SU-DHL-6 (cell line): Measurements from ENCODE around the gene ACACB.
"Not testable (repeated sequence)": the region's sequence is repeated elsewhere in the genome, so short reads cannot be mapped to it uniquely, and the experiment has no call there.

Experiments
- H2AFZ ChIP-seq: fragments of 200-600 bp; sonication (generic); 2 replicates; pipeline ENCODE4 v1.6.1; 2014; ENCODE audit warnings: low read depth, mild to moderate bottlenecking, moderate library complexity, mixed read lengths, antibody characterized with exemption, low read length; ENCODE audit not compliant: severe bottlenecking
- H3F3A ChIP-seq: fragments of 200-600 bp; shearing (Covaris generic); 2 replicates; pipeline ENCODE4 v1.6.0; 2016; ENCODE audit warnings: antibody characterized with exemption, mild to moderate bottlenecking; ENCODE audit not compliant: insufficient read depth
- H3K27ac ChIP-seq: fragments of 200-600 bp; sonication (generic); 2 replicates; pipeline ENCODE4 v1.5.1; 2016; ENCODE audit warnings: low read depth, mild to moderate bottlenecking, low read length, moderate library complexity, mixed read lengths
- H3K27me3 ChIP-seq: fragments of 200-600 bp; sonication (generic), shearing (Covaris generic); 2 replicates; pipeline ENCODE4 v1.6.0; 2014; ENCODE audit warnings: mild to moderate bottlenecking, low read length
- H3K36me3 ChIP-seq: fragments of 200-600 bp; sonication (generic); 2 replicates; pipeline ENCODE4 v1.6.1; 2014; ENCODE audit warnings: mild to moderate bottlenecking, low read length, mixed read lengths
- H3K4me2 ChIP-seq: fragments of 300-600, 200-600 bp; shearing (Covaris generic), sonication (generic); 2 replicates; pipeline ENCODE4 v1.6.0; 2014; ENCODE audit warnings: low read length, low read depth, mild to moderate bottlenecking; ENCODE audit not compliant: poor library complexity, severe bottlenecking
- H3K4me3 ChIP-seq: fragments of 200-600 bp; sonication (generic); 2 replicates; pipeline ENCODE4 v1.5.1; 2014; ENCODE audit warnings: antibody characterized with exemption, low read length, mild to moderate bottlenecking, mixed read lengths; ENCODE audit not compliant: insufficient read depth, poor library complexity, severe bottlenecking
- H3K79me2 ChIP-seq: fragments of 200-600 bp; sonication (generic); 2 replicates; pipeline ENCODE4 v1.6.1; 2014; ENCODE audit warnings: mild to moderate bottlenecking, low read length, moderate library complexity; ENCODE audit not compliant: insufficient read depth
- H3K9ac ChIP-seq: fragments of 200-600 bp; sonication (generic); 2 replicates; pipeline ENCODE4 v1.7.0; 2014; ENCODE audit warnings: mild to moderate bottlenecking, low read length
- H3K9me2 ChIP-seq: fragments of 200-600 bp; sonication (generic); replicated peaks from 2 replicates; pipeline ENCODE4 v1.6.1; 2014; ENCODE audit warnings: low read length; ENCODE audit not compliant: insufficient read depth
- H3K9me3 ChIP-seq: fragments of 200-600 bp; sonication (generic); 2 replicates; pipeline ENCODE4 v1.6.1; 2014; ENCODE audit warnings: low read length, mixed read lengths; ENCODE audit not compliant: insufficient read depth
- H4K20me1 ChIP-seq: fragments of 200-600 bp; sonication (generic); 2 replicates; pipeline ENCODE4 v1.6.1; 2014; ENCODE audit warnings: low read depth, mild to moderate bottlenecking, antibody characterized with exemption, low read length, moderate library complexity, mixed read lengths
- CTCF ChIP-seq: fragments of 200-600 bp; sonication (generic); IDR thresholded peaks from one replicate; pipeline ENCODE4 v1.5.1; 2017; ENCODE audit warnings: antibody characterized with exemption, mild to moderate bottlenecking, low read length, moderate library complexity; ENCODE audit not compliant: insufficient read depth, poor library complexity, severe bottlenecking
- EZH2phosphoT487 ChIP-seq: fragments of 200-600 bp; sonication (generic), shearing (Covaris generic); conservative IDR thresholded peaks from 2 replicates; pipeline ENCODE4 v1.6.1; 2018; ENCODE audit warnings: mild to moderate bottlenecking, antibody characterized with exemption, low read length, moderate library complexity, mixed read lengths

The ACACB gene

GRCh38 chr12:109139791-109140190 lies 23.4 kb downstream of the ACACB start:
- H3K27ac ChIP-seq, result no peak overlapping the region
- no peaks in the 10 kb centered on the region for H3K9me3 ChIP-seq
- no peak overlapping the region for H2AFZ ChIP-seq
- H3K36me3 ChIP-seq, result no peaks in the 10 kb centered on the region
- no peaks in the 10 kb centered on the region for H3F3A ChIP-seq
- H3K9ac ChIP-seq, result no peak overlapping the region
- H3K27me3 ChIP-seq, result no peaks in the 10 kb centered on the region
- H3K4me2 ChIP-seq, result no peak overlapping the region
- no peaks in the 10 kb centered on the region for H4K20me1 ChIP-seq
- TF ChIP-seq CTCF, result no peak
- no peak for TF ChIP-seq EZH2phosphoT487
- no peak overlapping the region for H3K4me3 ChIP-seq
- H3K79me2 ChIP-seq, result no peaks in the 10 kb centered on the region
- H3K9me2 ChIP-seq, result no peaks in the 10 kb centered on the region

- no peak for TF ChIP-seq EZH2phosphoT487
- no peak for TF ChIP-seq CTCF
Observed at GRCh38 chr12:109140560-109140959, 24.2 kb downstream of the ACACB start.

GRCh38 chr12:109144224-109144623 lies 27.8 kb downstream of the ACACB start:
- no peaks in the 10 kb centered on the region for H3K9me3 ChIP-seq
- no peaks in the 10 kb centered on the region for H3K36me3 ChIP-seq
- H3K4me2 ChIP-seq, result no peak overlapping the region
- no peak overlapping the region for H3K27ac ChIP-seq
- no peak overlapping the region for H2AFZ ChIP-seq
- no peak overlapping the region for H3K9ac ChIP-seq
- TF ChIP-seq CTCF (no peak), EZH2phosphoT487 (no peak)
- H3K27me3 ChIP-seq, result no peaks in the 10 kb centered on the region
- no peaks in the 10 kb centered on the region for H3K9me2 ChIP-seq
- H4K20me1 ChIP-seq, result no peaks in the 10 kb centered on the region
- no peaks in the 10 kb centered on the region for H3F3A ChIP-seq
- no peak overlapping the region for H3K4me3 ChIP-seq
- H3K79me2 ChIP-seq, result no peaks in the 10 kb centered on the region

More at GRCh38 chr12:109140560-109140959, 24.2 kb downstream of the ACACB start:
- Histone ChIP-seq H3K9me3 (no peaks in the 10 kb centered on the region), H3K4me2 (no peak overlapping the region), H3K4me3 (no peak overlapping the region), H3K9me2 (no peaks in the 10 kb centered on the region), H2AFZ (no peak overlapping the region), H3K79me2 (no peaks in the 10 kb centered on the region), H3F3A (no peaks in the 10 kb centered on the region), H3K9ac (no peak overlapping the region), H3K27ac (no peak overlapping the region), H3K27me3 (no peaks in the 10 kb centered on the region), H4K20me1 (no peaks in the 10 kb centered on the region), H3K36me3 (no peaks in the 10 kb centered on the region)

- H3K36me3 ChIP-seq, H3K4me3 ChIP-seq, H3K79me2 ChIP-seq, H3K9me2 ChIP-seq, H3K9ac ChIP-seq, H4K20me1 ChIP-seq, H3K4me2 ChIP-seq, H2AFZ ChIP-seq, H3K9me3 ChIP-seq, H3K27me3 ChIP-seq, H3F3A ChIP-seq, H3K27ac ChIP-seq: not testable (repeated sequence)
Observed at GRCh38 chr12:109147126-109147525, 30.7 kb downstream of the ACACB start.
